SU-DHL-6 (cell line): ENCODE results near the gene CERKL.

Experiments used
- H2AFZ ChIP-seq: fragments of 200-600 bp; sonication (generic); 2 replicates; pipeline ENCODE4 v1.6.1; 2014; ENCODE audit warnings: low read depth, mild to moderate bottlenecking, moderate library complexity, mixed read lengths, antibody characterized with exemption, low read length; ENCODE audit not compliant: severe bottlenecking
- H3F3A ChIP-seq: fragments of 200-600 bp; shearing (Covaris generic); 2 replicates; pipeline ENCODE4 v1.6.0; 2016; ENCODE audit warnings: antibody characterized with exemption, mild to moderate bottlenecking; ENCODE audit not compliant: insufficient read depth
- H3K27ac ChIP-seq: fragments of 200-600 bp; sonication (generic); 2 replicates; pipeline ENCODE4 v1.5.1; 2016; ENCODE audit warnings: low read depth, mild to moderate bottlenecking, low read length, moderate library complexity, mixed read lengths
- H3K27me3 ChIP-seq: fragments of 200-600 bp; sonication (generic), shearing (Covaris generic); 2 replicates; pipeline ENCODE4 v1.6.0; 2014; ENCODE audit warnings: mild to moderate bottlenecking, low read length
- H3K36me3 ChIP-seq: fragments of 200-600 bp; sonication (generic); 2 replicates; pipeline ENCODE4 v1.6.1; 2014; ENCODE audit warnings: mild to moderate bottlenecking, low read length, mixed read lengths
- H3K4me2 ChIP-seq: fragments of 300-600, 200-600 bp; shearing (Covaris generic), sonication (generic); 2 replicates; pipeline ENCODE4 v1.6.0; 2014; ENCODE audit warnings: low read length, low read depth, mild to moderate bottlenecking; ENCODE audit not compliant: poor library complexity, severe bottlenecking
- H3K4me3 ChIP-seq: fragments of 200-600 bp; sonication (generic); 2 replicates; pipeline ENCODE4 v1.5.1; 2014; ENCODE audit warnings: antibody characterized with exemption, low read length, mild to moderate bottlenecking, mixed read lengths; ENCODE audit not compliant: insufficient read depth, poor library complexity, severe bottlenecking
- H3K79me2 ChIP-seq: fragments of 200-600 bp; sonication (generic); 2 replicates; pipeline ENCODE4 v1.6.1; 2014; ENCODE audit warnings: mild to moderate bottlenecking, low read length, moderate library complexity; ENCODE audit not compliant: insufficient read depth
- H3K9ac ChIP-seq: fragments of 200-600 bp; sonication (generic); 2 replicates; pipeline ENCODE4 v1.7.0; 2014; ENCODE audit warnings: mild to moderate bottlenecking, low read length
- H3K9me2 ChIP-seq: fragments of 200-600 bp; sonication (generic); replicated peaks from 2 replicates; pipeline ENCODE4 v1.6.1; 2014; ENCODE audit warnings: low read length; ENCODE audit not compliant: insufficient read depth
- H3K9me3 ChIP-seq: fragments of 200-600 bp; sonication (generic); 2 replicates; pipeline ENCODE4 v1.6.1; 2014; ENCODE audit warnings: low read length, mixed read lengths; ENCODE audit not compliant: insufficient read depth
- H4K20me1 ChIP-seq: fragments of 200-600 bp; sonication (generic); 2 replicates; pipeline ENCODE4 v1.6.1; 2014; ENCODE audit warnings: low read depth, mild to moderate bottlenecking, antibody characterized with exemption, low read length, moderate library complexity, mixed read lengths
- EZH2phosphoT487 ChIP-seq: fragments of 200-600 bp; sonication (generic), shearing (Covaris generic); conservative IDR thresholded peaks from 2 replicates; pipeline ENCODE4 v1.6.1; 2018; ENCODE audit warnings: mild to moderate bottlenecking, antibody characterized with exemption, low read length, moderate library complexity, mixed read lengths
- TF ChIP-seq, protein P1 (sequence below): fragments of 200-600 bp; sonication (generic); IDR thresholded peaks from one replicate; pipeline ENCODE4 v1.5.1; 2017; ENCODE audit warnings: antibody characterized with exemption, mild to moderate bottlenecking, low read length, moderate library complexity; ENCODE audit not compliant: insufficient read depth, poor library complexity, severe bottlenecking

Gene CERKL

DNA sequence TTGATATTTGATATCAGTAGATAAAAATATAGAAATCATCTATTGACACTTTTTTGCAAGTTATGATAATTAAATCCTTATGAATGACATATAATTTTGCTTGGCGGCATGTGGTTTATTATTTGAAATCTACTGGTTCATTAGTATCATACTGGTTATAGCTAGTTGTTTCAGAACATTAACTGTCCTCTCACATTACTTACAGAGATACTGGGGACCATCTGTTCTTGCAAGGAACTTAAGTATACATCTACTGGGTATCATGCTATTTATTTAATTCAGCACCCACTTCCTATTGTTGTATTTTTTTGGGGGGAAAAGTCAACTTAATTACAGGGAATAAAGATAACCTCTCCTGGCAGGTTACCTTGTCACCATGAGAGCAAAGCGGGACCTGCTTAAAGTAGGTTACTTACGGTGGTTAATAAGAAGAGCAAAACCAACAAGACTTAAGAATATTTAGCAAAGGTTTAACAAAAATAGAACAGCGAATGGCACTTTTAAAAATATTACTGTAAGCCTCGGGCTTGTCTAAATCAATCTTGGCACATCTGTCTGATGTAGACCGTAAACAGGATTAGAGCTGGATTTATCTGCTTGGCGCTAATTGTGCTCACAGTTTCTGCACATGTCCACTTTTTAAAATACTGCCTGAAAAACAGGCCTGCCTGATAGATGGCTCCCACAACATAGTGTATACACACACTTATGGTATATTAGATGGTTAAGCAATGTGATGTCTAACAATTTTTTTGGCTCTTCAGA, 41.8 kb downstream of the CERKL start:
- Histone ChIP-seq H3K27me3 (no peaks in the 10 kb centered on the region), H3K4me2 (no peak overlapping the region), H3K27ac (no peak overlapping the region), H3K36me3 (no peaks in the 10 kb centered on the region), H3K9me2 (no peaks in the 10 kb centered on the region), H4K20me1 (no peaks in the 10 kb centered on the region), H3K79me2 (no peaks in the 10 kb centered on the region), H3K9me3 (no peaks in the 10 kb centered on the region), H3K4me3 (no peak overlapping the region), H2AFZ (no peak overlapping the region), H3K9ac (no peak overlapping the region), H3F3A (no peaks in the 10 kb centered on the region)
- TF ChIP-seq, protein P1, sequence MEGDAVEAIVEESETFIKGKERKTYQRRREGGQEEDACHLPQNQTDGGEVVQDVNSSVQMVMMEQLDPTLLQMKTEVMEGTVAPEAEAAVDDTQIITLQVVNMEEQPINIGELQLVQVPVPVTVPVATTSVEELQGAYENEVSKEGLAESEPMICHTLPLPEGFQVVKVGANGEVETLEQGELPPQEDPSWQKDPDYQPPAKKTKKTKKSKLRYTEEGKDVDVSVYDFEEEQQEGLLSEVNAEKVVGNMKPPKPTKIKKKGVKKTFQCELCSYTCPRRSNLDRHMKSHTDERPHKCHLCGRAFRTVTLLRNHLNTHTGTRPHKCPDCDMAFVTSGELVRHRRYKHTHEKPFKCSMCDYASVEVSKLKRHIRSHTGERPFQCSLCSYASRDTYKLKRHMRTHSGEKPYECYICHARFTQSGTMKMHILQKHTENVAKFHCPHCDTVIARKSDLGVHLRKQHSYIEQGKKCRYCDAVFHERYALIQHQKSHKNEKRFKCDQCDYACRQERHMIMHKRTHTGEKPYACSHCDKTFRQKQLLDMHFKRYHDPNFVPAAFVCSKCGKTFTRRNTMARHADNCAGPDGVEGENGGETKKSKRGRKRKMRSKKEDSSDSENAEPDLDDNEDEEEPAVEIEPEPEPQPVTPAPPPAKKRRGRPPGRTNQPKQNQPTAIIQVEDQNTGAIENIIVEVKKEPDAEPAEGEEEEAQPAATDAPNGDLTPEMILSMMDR, result no peak
- TF ChIP-seq EZH2phosphoT487, result no peak

DNA sequence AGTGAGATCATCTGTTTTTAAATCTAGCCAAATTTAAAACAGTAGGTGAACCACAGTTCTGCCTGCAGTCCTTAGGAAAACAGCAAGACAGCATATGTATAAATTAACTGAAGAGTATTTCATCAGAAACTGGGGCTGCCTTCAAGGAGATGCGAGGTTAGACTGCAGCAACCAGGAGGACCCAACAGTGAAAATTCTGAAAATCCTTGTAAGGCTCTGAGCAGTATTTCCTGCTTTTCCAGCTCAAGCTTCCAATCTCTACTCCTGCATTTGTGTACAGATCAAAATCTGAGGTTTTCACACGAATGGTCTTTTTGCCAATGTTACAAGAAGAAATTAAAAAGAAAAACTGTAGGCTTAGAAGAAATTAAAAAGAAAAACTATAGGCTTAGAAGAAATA, 43.7 kb downstream of the CERKL start:
- Histone ChIP-seq H3F3A (no peaks in the 10 kb centered on the region), H4K20me1 (no peaks in the 10 kb centered on the region), H3K27ac (no peak overlapping the region), H3K79me2 (no peaks in the 10 kb centered on the region), H3K9ac (no peak overlapping the region), H3K9me2 (no peaks in the 10 kb centered on the region), H3K9me3 (no peaks in the 10 kb centered on the region), H3K27me3 (no peaks in the 10 kb centered on the region), H3K4me3 (no peak overlapping the region), H2AFZ (no peak overlapping the region), H3K36me3 (no peaks in the 10 kb centered on the region), H3K4me2 (no peak overlapping the region)
- TF ChIP-seq EZH2phosphoT487, result no peak
- TF ChIP-seq, protein P1, result no peak

DNA sequence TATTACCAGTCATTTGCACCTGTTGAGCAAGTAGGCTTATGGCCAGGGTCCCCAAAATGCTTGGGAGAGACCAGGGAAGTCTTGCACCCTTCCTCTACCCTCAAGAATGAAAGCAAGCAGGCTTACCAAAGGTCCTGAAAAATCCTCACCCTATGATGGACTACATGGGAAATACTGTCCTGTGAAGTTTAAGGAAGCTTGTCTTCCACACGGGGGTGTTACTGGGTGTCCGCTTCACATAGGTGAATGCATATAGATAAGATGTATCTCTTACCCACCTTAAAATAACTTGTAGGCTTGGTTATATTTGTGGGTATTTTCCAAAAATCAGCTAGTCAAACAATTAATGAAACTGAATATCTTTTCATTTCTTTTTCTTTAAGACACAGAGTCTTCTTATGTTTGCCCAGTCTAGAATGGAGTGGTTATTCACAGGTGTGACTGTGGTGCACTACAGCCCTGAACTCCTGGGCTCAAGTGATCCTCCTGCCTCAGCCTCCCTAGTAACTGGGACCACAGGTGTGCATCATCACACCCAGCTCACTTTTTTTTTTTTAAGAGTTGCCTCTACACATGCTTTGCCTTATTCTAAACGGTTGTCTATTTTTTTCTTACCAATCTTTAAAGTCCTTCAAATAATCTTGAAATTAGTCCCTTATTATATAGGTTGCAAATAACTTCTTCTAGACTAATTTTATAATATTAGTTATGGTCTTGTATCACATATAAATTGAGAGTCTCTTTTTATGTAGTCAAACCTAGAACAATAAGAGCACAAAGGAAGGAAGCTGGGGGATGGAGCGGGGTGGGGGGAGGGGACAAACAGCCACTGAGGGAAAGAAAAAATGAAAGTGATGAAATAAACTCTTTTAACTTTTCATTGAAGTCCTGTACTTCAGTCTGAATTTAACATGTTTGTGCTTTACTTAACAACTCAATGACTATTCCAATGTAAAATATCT, 49.0 kb downstream of the CERKL start:
- Histone ChIP-seq H3K36me3 (no peaks in the 10 kb centered on the region), H2AFZ (no peak overlapping the region), H3K4me2 (no peak overlapping the region), H3K27ac (no peak overlapping the region), H4K20me1 (no peaks in the 10 kb centered on the region), H3K9me3 (no peaks in the 10 kb centered on the region), H3K9ac (no peak overlapping the region), H3F3A (no peaks in the 10 kb centered on the region), H3K27me3 (no peaks in the 10 kb centered on the region), H3K9me2 (no peaks in the 10 kb centered on the region), H3K79me2 (no peaks in the 10 kb centered on the region), H3K4me3 (no peak overlapping the region)
- TF ChIP-seq, protein P1, result no peak
- TF ChIP-seq EZH2phosphoT487, result no peak
